ENCODE data around the gene WNT3A. TPM values are rescaled to one million over a fixed set of nuclear protein-coding genes. Genes with fewer than 3 reads are reported as not detected.

WNT3A gene
- total RNA-seq, 8 experiments from 2014 or later = 0.05 to 1.3 (median 0.17) TPM; not detected in 1

GRCh38 chr1:228081144-228081543 is 74.3 kb downstream of the WNT3A start:
- H3K4me1 ChIP-seq (replicated peaks in 1 of 2) = peaks cover 26 to 27% of the 10 kb centered on the region in 2 donors
- ATAC-seq (replicated peaks in 6 of 8) = no peak
- WGBS, 10 experiments = 61 to 100% (median 80%) methylated on average over 1 to 3 of the region's 7 CpGs; no CpG with 5 or more reads in 3 of the 10 experiments
- in situ Hi-C loops (cut with MboI; ENCODE audit: low pct_unique_long_range_greater_than_20kb in 2 of 9, low sequenced_read_pairs in 9 of 9, unreplicated experiment in 9 of 9) = no loop called here
- peak overlapping the region; percentile 79 to 99 (median 88) for H3K4me3 ChIP-seq
- peak overlapping the region in 1 of 2 donors; percentile 64 for H3K27ac ChIP-seq

- in situ Hi-C loops (cut with MboI; ENCODE audit: low pct_unique_long_range_greater_than_20kb in 2 of 9, low sequenced_read_pairs in 9 of 9, unreplicated experiment in 9 of 9) = no loop called here
- peak overlapping the region; percentile 79 to 99 (median 88) for H3K4me3 ChIP-seq
- WGBS, 10 experiments = 8 to 57% methylated on average over 5 to 8 of the region's 31 CpGs; no CpG with 5 or more reads in 8 of the 10 experiments
- peaks cover 29 to 31% of the 10 kb centered on the region in 2 donors for H3K4me1 ChIP-seq (replicated peaks in 1 of 2)
- ATAC-seq (replicated peaks in 6 of 8) = peak; percentile 8 to 42 (median 25)
- peak overlapping the region; percentile 18 to 64 for H3K27ac ChIP-seq
These were observed 74.9 kb downstream of the WNT3A start for GRCh38 chr1:228081578-228082213.

- in situ Hi-C loops (cut with MboI; ENCODE audit: low pct_unique_long_range_greater_than_20kb in 2 of 9, low sequenced_read_pairs in 9 of 9, unreplicated experiment in 9 of 9) = no loop called here
- peaks cover 33 to 37% of the 10 kb centered on the region in 2 donors for H3K4me1 ChIP-seq (replicated peaks in 1 of 2)
- ATAC-seq (replicated peaks in 6 of 8) = peak; percentile 60 to 88 (median 86)
- peak within 1 kb of the TSS; percentile 97 to 100 for H3K27ac ChIP-seq
- peak within 1 kb of the TSS; percentile 79 to 99 (median 88) for H3K4me3 ChIP-seq
- WGBS, 10 experiments = 0 to 3% methylated on average over 7 to 9 of the region's 87 CpGs; no CpG with 5 or more reads in 8 of the 10 experiments
These were observed 75.6 kb downstream of the WNT3A start, which contains the start of gene ARF1 for GRCh38 chr1:228082214-228082917. Gene ARF1, plus strand, starts transcription at chr1:228082708. Its CDS starts 14,407 bp downstream, at chr1:228097115.

- Histone ChIP-seq H3K4me1 (replicated peaks in 1 of 2) (peaks cover 39 to 45% of the 10 kb centered on the region in 2 donors), H3K4me3 (peak overlapping the region; percentile 79 to 99 (median 88)), H3K27ac (peak overlapping the region; percentile 97 to 100)
- in situ Hi-C loops (cut with MboI; ENCODE audit: low pct_unique_long_range_greater_than_20kb in 2 of 9, low sequenced_read_pairs in 9 of 9, unreplicated experiment in 9 of 9) = no loop called here
- 0 to 5% (median 1%) methylated on average over 1 to 29 of the region's 79 CpGs; no CpG with 5 or more reads in 4 of the 10 experiments for WGBS, 10 experiments
- ATAC-seq (replicated peaks in 6 of 8) = peak in 7 of 8 experiments; percentile 2 to 41 (median 4)
These were observed 76.4 kb downstream of the WNT3A start for GRCh38 chr1:228082918-228083870.

- peak overlapping the region; percentile 79 to 99 (median 88) for H3K4me3 ChIP-seq
- peaks cover 46 to 52% of the 10 kb centered on the region in 2 donors for H3K4me1 ChIP-seq (replicated peaks in 1 of 2)
- peak in 7 of 8 experiments; percentile 1 to 7 (median 5) for ATAC-seq (replicated peaks in 6 of 8)
- 0 to 19% (median 0%) methylated on average over 1 to 11 of the region's 17 CpGs; no CpG with 5 or more reads in 3 of the 10 experiments for WGBS, 10 experiments
- in situ Hi-C loops (cut with MboI; ENCODE audit: low pct_unique_long_range_greater_than_20kb in 2 of 9, low sequenced_read_pairs in 9 of 9, unreplicated experiment in 9 of 9) = no loop called here
- H3K27ac ChIP-seq = peak overlapping the region; percentile 97 to 100
These were observed 77.1 kb downstream of the WNT3A start for GRCh38 chr1:228083871-228084278.

- peak in 2 of 8 experiments; percentile 2 to 3 for ATAC-seq (replicated peaks in 6 of 8)
- H3K4me1 ChIP-seq (replicated peaks in 1 of 2) = peaks cover 46 to 55% of the 10 kb centered on the region in 2 donors
- in situ Hi-C loops (cut with MboI; ENCODE audit: low pct_unique_long_range_greater_than_20kb in 2 of 9, low sequenced_read_pairs in 9 of 9, unreplicated experiment in 9 of 9) = no loop called here
- H3K4me3 ChIP-seq = peak overlapping the region; percentile 79 to 99 (median 88)
- peak overlapping the region; percentile 97 to 100 for H3K27ac ChIP-seq
- WGBS, 10 experiments = 0 to 57% (median 25%) methylated on average over 1 to 3 of the region's 3 CpGs; no CpG with 5 or more reads in 1 of the 10 experiments
These were observed 77.5 kb downstream of the WNT3A start for GRCh38 chr1:228084325-228084724.

GRCh38 chr1:228084797-228085196 is 78.0 kb downstream of the WNT3A start:
- Histone ChIP-seq H3K4me1 (replicated peaks in 1 of 2) (peaks cover 46 to 59% of the 10 kb centered on the region in 2 donors), H3K27ac (peak overlapping the region in 1 of 2 donors; percentile 4), H3K4me3 (peak overlapping the region; percentile 79 to 99 (median 88))
- 0 to 75% (median 43%) methylated on average over 1 to 5 of the region's 5 CpGs; no CpG with 5 or more reads in 1 of the 10 experiments for WGBS, 10 experiments
- in situ Hi-C loops (cut with MboI; ENCODE audit: low pct_unique_long_range_greater_than_20kb in 2 of 9, low sequenced_read_pairs in 9 of 9, unreplicated experiment in 9 of 9) = no loop called here
- ATAC-seq (replicated peaks in 6 of 8) = no peak

- Histone ChIP-seq H3K4me1 (replicated peaks in 1 of 2) (peaks cover 46 to 65% of the 10 kb centered on the region in 2 donors), H3K27ac (peak overlapping the region in 1 of 2 donors; percentile 4), H3K4me3 (peak overlapping the region in 4 of 5 donors; percentile 79 to 89 (median 86))
- in situ Hi-C loops (cut with MboI; ENCODE audit: low pct_unique_long_range_greater_than_20kb in 2 of 9, low sequenced_read_pairs in 9 of 9, unreplicated experiment in 9 of 9) = no loop called here
- WGBS, 10 experiments = 0 to 88% (median 80%) methylated on average over 1 to 6 of the region's 6 CpGs; no CpG with 5 or more reads in 5 of the 10 experiments
- ATAC-seq (replicated peaks in 6 of 8) = peak in 1 of 8 experiments; percentile 2
These were observed 78.6 kb downstream of the WNT3A start for GRCh38 chr1:228085287-228085951.

GRCh38 chr1:228087771-228088251 is 81.0 kb downstream of the WNT3A start:
- peaks cover 40 to 61% of the 10 kb centered on the region in 2 donors for H3K4me1 ChIP-seq (replicated peaks in 1 of 2)
- ATAC-seq (replicated peaks in 6 of 8) = peak in 4 of 8 experiments; percentile 1 to 15 (median 4)
- 7 to 100% (median 95%) methylated on average over 1 to 7 of the region's 7 CpGs; no CpG with 5 or more reads in 3 of the 10 experiments for WGBS, 10 experiments
- in situ Hi-C loops (cut with MboI; ENCODE audit: low pct_unique_long_range_greater_than_20kb in 2 of 9, low sequenced_read_pairs in 9 of 9, unreplicated experiment in 9 of 9) = no loop called here
- no peak overlapping the region for H3K4me3 ChIP-seq
- H3K27ac ChIP-seq = no peak overlapping the region

- Histone ChIP-seq H3K4me3 (no peak overlapping the region), H3K27ac (no peak overlapping the region), H3K4me1 (replicated peaks in 1 of 2) (peaks cover 40 to 61% of the 10 kb centered on the region in 2 donors)
- in situ Hi-C loops (cut with MboI; ENCODE audit: low pct_unique_long_range_greater_than_20kb in 2 of 9, low sequenced_read_pairs in 9 of 9, unreplicated experiment in 9 of 9) = no loop called here
- peak in 4 of 8 experiments; percentile 1 to 48 (median 12) for ATAC-seq (replicated peaks in 6 of 8)
- WGBS, 10 experiments = 44 to 95% (median 89%) methylated on average over 2 to 16 of the region's 21 CpGs; no CpG with 5 or more reads in 2 of the 10 experiments
These were observed 82.0 kb downstream of the WNT3A start for GRCh38 chr1:228088586-228089498.
